Measurements from ENCODE around the gene TRMT2B.
"Not testable (repeated sequence)": the region's sequence is repeated elsewhere in the genome, so short reads cannot be mapped to it uniquely, and the experiment has no call there.

GRCh38 chrX:100981498-100981845, 70.4 kb downstream of the TRMT2B start:
- TF ChIP-seq CEBPB (IDR thresholded peaks at IDR 0.05); MAX (IDR thresholded peaks at IDR 0.05); TAF1 (IDR thresholded peaks at IDR 0.05; ENCODE audit: low read depth): not testable (repeated sequence)
